ENCODE results near the gene ATG7. TPM values are rescaled to one million over a fixed set of nuclear protein-coding genes. Genes with fewer than 3 reads are reported as not detected.

The ATG7 gene
- total RNA-seq, 4 donors from 2014 or later = 31.3 to 67.7 (median 51.3) TPM

GRCh38 chr3:11373235-11373634 lies 101.0 kb downstream of the ATG7 start:
- H3K27me3 ChIP-seq = no peaks in the 10 kb centered on the region
- no peak overlapping the region for H3K27ac ChIP-seq
- H3K9me3 ChIP-seq = no peaks in the 10 kb centered on the region
- no peak overlapping the region for H3K4me3 ChIP-seq
- WGBS, 2 donors = 77 to 79% methylated on average over 4 of the region's 4 CpGs
- peaks cover 0 to 10% (median 8%) of the 10 kb centered on the region in 3 donors for H3K4me1 ChIP-seq
- intact Hi-C loops (cut with DNase I) = loop anchor here (10.0 kb wide), 1 partner anchor 432 kb away; no protein-coding TSS in a partner anchor
- no peak for TF ChIP-seq CTCF (IDR thresholded peaks at IDR 0.05)
- no peak for TF ChIP-seq POLR2A (IDR thresholded peaks at IDR 0.05)
- H3K36me3 ChIP-seq = peaks cover 0 to 37% (median 0%) of the 10 kb centered on the region in 3 donors
- no peak for DNase-seq

- H3K4me1 ChIP-seq = peaks cover 0 to 9% (median 5%) of the 10 kb centered on the region in 3 donors
- H3K9me3 ChIP-seq = no peaks in the 10 kb centered on the region
- WGBS, 2 donors = 89 to 90% methylated on average over 2 of the region's 2 CpGs
- no peak for DNase-seq
- intact Hi-C loops (cut with DNase I) = loop anchor here (10.0 kb wide), 1 partner anchor 431 kb away; no protein-coding TSS in a partner anchor
- peaks cover 0 to 37% (median 0%) of the 10 kb centered on the region in 3 donors for H3K36me3 ChIP-seq
- TF ChIP-seq POLR2A (IDR thresholded peaks at IDR 0.05) (no peak), CTCF (IDR thresholded peaks at IDR 0.05) (no peak)
- no peaks in the 10 kb centered on the region for H3K27me3 ChIP-seq
- no peak overlapping the region for H3K27ac ChIP-seq
- H3K4me3 ChIP-seq = no peak overlapping the region
These were observed 101.5 kb downstream of the ATG7 start for GRCh38 chr3:11373654-11374053.

GRCh38 chr3:11375333-11376088 lies 103.3 kb downstream of the ATG7 start:
- H3K27ac ChIP-seq = peak overlapping the region in 2 of 4 donors; percentile 15 to 38

GRCh38 chr3:11377719-11378118 lies 105.5 kb downstream of the ATG7 start:
- no peak overlapping the region for H3K27ac ChIP-seq
- intact Hi-C loops (cut with DNase I) = loop anchor here (5.0 to 10.0 kb wide), 2 partner anchors 265 to 427 kb away; partner anchors contain the start of gene VGLL4
- H3K36me3 ChIP-seq = peaks cover 0 to 27% (median 0%) of the 10 kb centered on the region in 3 donors
- H3K27me3 ChIP-seq = no peaks in the 10 kb centered on the region
- no peak for DNase-seq
- H3K4me3 ChIP-seq = no peak overlapping the region
- H3K4me1 ChIP-seq = peaks cover 0 to 20% (median 0%) of the 10 kb centered on the region in 3 donors
- TF ChIP-seq CTCF (IDR thresholded peaks at IDR 0.05) (no peak), POLR2A (IDR thresholded peaks at IDR 0.05) (no peak)
- 64 to 67% methylated on average over 2 of the region's 2 CpGs for WGBS, 2 donors
- no peaks in the 10 kb centered on the region for H3K9me3 ChIP-seq

More at GRCh38 chr3:11375333-11376088, 103.3 kb downstream of the ATG7 start:
- WGBS, 2 donors = 84 to 88% methylated on average over 8 to 11 of the region's 11 CpGs
- Histone ChIP-seq H3K4me3 (no peak overlapping the region), H3K27me3 (no peaks in the 10 kb centered on the region), H3K9me3 (no peaks in the 10 kb centered on the region), H3K4me1 (peaks cover 0 to 17% (median 2%) of the 10 kb centered on the region in 3 donors), H3K36me3 (peaks cover 0 to 35% (median 0%) of the 10 kb centered on the region in 3 donors)
- intact Hi-C loops (cut with DNase I) = loop anchor here (5.0 to 10.0 kb wide), 2 partner anchors 267 to 429 kb away; partner anchors contain the start of gene VGLL4
- TF ChIP-seq CTCF (IDR thresholded peaks at IDR 0.05) = no peak
- TF ChIP-seq POLR2A (IDR thresholded peaks at IDR 0.05) = no peak
- DNase-seq = no peak

GRCh38 chr3:11379238-11379823 lies 107.1 kb downstream of the ATG7 start:
- Histone ChIP-seq H3K4me1 (peaks cover 0 to 20% (median 0%) of the 10 kb centered on the region in 3 donors), H3K27ac (peak overlapping the region in 3 of 4 donors; percentile 22 to 69 (median 47)), H3K27me3 (no peaks in the 10 kb centered on the region), H3K36me3 (peaks cover 0 to 33% (median 0%) of the 10 kb centered on the region in 3 donors), H3K4me3 (no peak overlapping the region), H3K9me3 (no peaks in the 10 kb centered on the region)
- intact Hi-C loops (cut with DNase I) = loop anchor here (5.0 to 10.0 kb wide), 2 partner anchors 263 to 425 kb away; partner anchors contain the start of gene VGLL4
- no peak for DNase-seq
- 49 to 55% methylated on average over 2 of the region's 2 CpGs for WGBS, 2 donors
- no peak for TF ChIP-seq POLR2A (IDR thresholded peaks at IDR 0.05)
- peak in 5 of 6 experiments; percentile 48 to 73 (median 61) for TF ChIP-seq CTCF (IDR thresholded peaks at IDR 0.05)
